HG02759 (cell line): ENCODE measurements around the gene MAP4K5.

ENCODE experiments used
- ATAC-seq: cut with Tn5 transposase; IDR thresholded peaks from one replicate; pipeline ENCODE4 v1.9.1; 2021; ENCODE audit warnings: mild to moderate bottlenecking, moderate library complexity; ENCODE audit not compliant: unreplicated experiment

MAP4K5 gene

GRCh38 chr14:50403419-50403818 lies 128.9 kb downstream of the MAP4K5 start:
- ATAC-seq, result no peak

- no peak for ATAC-seq
These were observed 129.4 kb downstream of the MAP4K5 start for GRCh38 chr14:50402965-50403364.

GRCh38 chr14:50400461-50400860 lies 131.9 kb downstream of the MAP4K5 start:
- ATAC-seq, result no peak

- no peak for ATAC-seq
These were observed 132.9 kb downstream of the MAP4K5 start for GRCh38 chr14:50399251-50400032.

- no peak for ATAC-seq
These were observed 134.2 kb downstream of the MAP4K5 start for GRCh38 chr14:50398189-50398580.

GRCh38 chr14:50397390-50398188 lies 134.8 kb downstream of the MAP4K5 start:
- no peak for ATAC-seq

GRCh38 chr14:50396631-50397389 lies 135.6 kb downstream of the MAP4K5 start, which contains the start of gene CDKL1:
Gene CDKL1 (minus strand): TSS chr14:50396881. CDS start chr14:50395868, 1,013 bp downstream.
- peak; percentile 69 for ATAC-seq

GRCh38 chr14:50395448-50395847 lies 136.9 kb downstream of the MAP4K5 start:
- no peak for ATAC-seq

GRCh38 chr14:50394713-50395112 lies 137.7 kb downstream of the MAP4K5 start:
- ATAC-seq, result no peak

- ATAC-seq, result no peak
These were observed 142.5 kb downstream of the MAP4K5 start for GRCh38 chr14:50389668-50390441.

GRCh38 chr14:50388256-50388931 lies 144.0 kb downstream of the MAP4K5 start:
- ATAC-seq, result no peak

- ATAC-seq, result no peak
These were observed 144.8 kb downstream of the MAP4K5 start for GRCh38 chr14:50387548-50387947.

- ATAC-seq, result no peak
These were observed 148.6 kb downstream of the MAP4K5 start for GRCh38 chr14:50383618-50384225.

- ATAC-seq, result no peak
These were observed 150.5 kb downstream of the MAP4K5 start for GRCh38 chr14:50381823-50382287.

GRCh38 chr14:50381008-50381407 lies 151.4 kb downstream of the MAP4K5 start:
- no peak for ATAC-seq

- no peak for ATAC-seq
These were observed 151.9 kb downstream of the MAP4K5 start for GRCh38 chr14:50380455-50380854.

- ATAC-seq, result no peak
These were observed 152.8 kb downstream of the MAP4K5 start for GRCh38 chr14:50379563-50379962.

GRCh38 chr14:50377550-50378085 lies 154.8 kb downstream of the MAP4K5 start:
- no peak for ATAC-seq

GRCh38 chr14:50375760-50376159 lies 156.6 kb downstream of the MAP4K5 start:
- ATAC-seq, result no peak
